H9 (cell line): ENCODE results near the gene TNFRSF11A. TPM values are rescaled to one million over a fixed set of nuclear protein-coding genes. Genes with fewer than 3 reads are reported as not detected.

Experiments used
- DNase-seq: peaks from one replicate; pipeline ENCODE4 v3.0.0-alpha.2; 2017
- H2AFZ ChIP-seq: one replicate; pipeline ENCODE4 v1.6.1; 2013; ENCODE audit warnings: mild to moderate bottlenecking, low read length, control low read depth, moderate library complexity
- H2AK5ac ChIP-seq: 2 replicates; pipeline ENCODE4 v1.6.1; 2013; ENCODE audit warnings: low read length, control low read depth, mixed read lengths; ENCODE audit not compliant: insufficient read length
- H2BK120ac ChIP-seq: one replicate; pipeline ENCODE4 v1.6.1; 2013; ENCODE audit warnings: low read depth, mild to moderate bottlenecking, low read length, control low read depth, inconsistent platforms; ENCODE audit not compliant: poor library complexity, severe bottlenecking
- H2BK12ac ChIP-seq: 2 replicates; pipeline ENCODE4 v1.6.1; 2013; ENCODE audit warnings: low read length, control low read depth, mixed read lengths, low read depth; ENCODE audit not compliant: insufficient read length
- H2BK15ac ChIP-seq: 2 replicates; pipeline ENCODE4 v1.6.1; 2013; ENCODE audit warnings: low read depth, low read length, control low read depth
- H2BK20ac ChIP-seq: one replicate; pipeline ENCODE4 v1.6.1; 2013; ENCODE audit warnings: low read depth, mild to moderate bottlenecking, low read length, control low read depth, inconsistent platforms; ENCODE audit not compliant: poor library complexity, severe bottlenecking
- H2BK5ac ChIP-seq: 2 replicates; pipeline ENCODE4 v1.6.1; 2013; ENCODE audit warnings: low read length, control low read depth, mixed read lengths; ENCODE audit not compliant: insufficient read length
- H3K14ac ChIP-seq: 2 replicates; pipeline ENCODE4 v1.6.1; 2013; ENCODE audit warnings: low read length, control low read depth; ENCODE audit not compliant: insufficient read depth
- H3K18ac ChIP-seq: 2 replicates; pipeline ENCODE4 v1.6.1; 2013; ENCODE audit warnings: low read depth, mild to moderate bottlenecking, mixed read lengths, low read length, control low read depth; ENCODE audit not compliant: insufficient read length
- H3K23ac ChIP-seq: 2 replicates; pipeline ENCODE4 v1.6.1; 2013; ENCODE audit warnings: low read length, control low read depth, mixed read lengths, low read depth; ENCODE audit not compliant: insufficient read length
- H3K23me2 ChIP-seq: 2 replicates; pipeline ENCODE4 v1.6.1; 2013; ENCODE audit warnings: low read depth, mild to moderate bottlenecking, mixed read lengths, low read length, control low read depth; ENCODE audit not compliant: insufficient read length, poor library complexity, severe bottlenecking
- H3K27ac ChIP-seq: 2 replicates; pipeline ENCODE4 v1.5.1; 2013; ENCODE audit warnings: low read length, control low read depth, mixed read lengths, low read depth; ENCODE audit not compliant: insufficient read length
- H3K27me3 ChIP-seq: 2 replicates; pipeline ENCODE4 v1.6.1; 2013; ENCODE audit warnings: low read length, control low read depth, inconsistent platforms; ENCODE audit not compliant: insufficient read depth
- H3K4ac ChIP-seq: 2 replicates; pipeline ENCODE4 v1.6.1; 2013; ENCODE audit warnings: low read depth, mild to moderate bottlenecking, control low read depth, inconsistent platforms, low read length, moderate library complexity
- H3K4me1 ChIP-seq: 2 replicates; pipeline ENCODE4 v1.6.1; 2013; ENCODE audit warnings: low read length, control low read depth, inconsistent platforms; ENCODE audit not compliant: insufficient read depth
- H3K4me2 ChIP-seq: 2 replicates; pipeline ENCODE4 v1.6.1; 2013; ENCODE audit warnings: low read length, control low read depth, mixed read lengths; ENCODE audit not compliant: insufficient read length, insufficient read depth
- H3K56ac ChIP-seq: 2 replicates; pipeline ENCODE4 v1.6.1; 2013; ENCODE audit warnings: low read depth, mild to moderate bottlenecking, mixed read lengths, low read length, control low read depth; ENCODE audit not compliant: insufficient read length
- H3K79me1 ChIP-seq: 2 replicates; pipeline ENCODE4 v1.6.1; 2013; ENCODE audit warnings: low read depth, mild to moderate bottlenecking, moderate library complexity, low read length, control low read depth, inconsistent platforms; ENCODE audit not compliant: insufficient read depth, poor library complexity, severe bottlenecking
- H3K79me2 ChIP-seq: 2 replicates; pipeline ENCODE4 v1.6.1; 2013; ENCODE audit warnings: low read length, control low read depth, inconsistent platforms; ENCODE audit not compliant: insufficient read depth
- H3K9ac ChIP-seq: 2 replicates; pipeline ENCODE4 v1.6.1; 2013; ENCODE audit warnings: low read length, control low read depth, mixed read lengths; ENCODE audit not compliant: insufficient read length; ENCODE audit errors: extremely low read depth
- H3K9me3 ChIP-seq: one replicate; pipeline ENCODE4 v1.6.1; 2013; ENCODE audit warnings: low read depth, low read length, inconsistent platforms; ENCODE audit not compliant: control insufficient read depth
- H3T11ph ChIP-seq: one replicate; pipeline ENCODE4 v1.6.1; 2013; ENCODE audit warnings: mild to moderate bottlenecking, low read length, control low read depth, inconsistent platforms
- H4K20me1 ChIP-seq: one replicate; pipeline ENCODE4 v1.6.1; 2013; ENCODE audit not compliant: control insufficient read depth, insufficient read length, insufficient read depth
- H4K5ac ChIP-seq: 2 replicates; pipeline ENCODE4 v1.6.1; 2013; ENCODE audit warnings: low read depth, mild to moderate bottlenecking, mixed read lengths, low read length, control low read depth; ENCODE audit not compliant: insufficient read length
- H4K8ac ChIP-seq: replicated peaks from 2 replicates; pipeline ENCODE4 v1.6.1; 2013; ENCODE audit warnings: low read length, control low read depth, mixed read lengths, low read depth; ENCODE audit not compliant: insufficient read length
- H4K91ac ChIP-seq: 2 replicates; pipeline ENCODE4 v1.6.1; 2013; ENCODE audit warnings: low read depth, mild to moderate bottlenecking, moderate library complexity, mixed read lengths, low read length, control low read depth; ENCODE audit not compliant: insufficient read length
- H3K27ac Mint-ChIP-seq, 3 experiments: 2 replicates in 2 of 3; 3 replicates in 1 of 3; pipeline ENCODE4 v1.8.0; 2020 to 2021; ENCODE audit warnings: mixed read lengths in 3 of 3, mild to moderate bottlenecking in 1 of 3, moderate library complexity in 1 of 3
- H3K27me3 Mint-ChIP-seq: 2 replicates; pipeline ENCODE4 v1.8.0; 2021; ENCODE audit warnings: low read depth, mild to moderate bottlenecking, moderate library complexity, mixed read lengths
- H3K36me3 Mint-ChIP-seq, 3 experiments: 2 replicates in 2 of 3; 3 replicates in 1 of 3; pipeline ENCODE4 v1.8.0; 2020 to 2021; ENCODE audit warnings: low read depth in 3 of 3, mixed read lengths in 3 of 3; ENCODE audit not compliant: insufficient read depth in 1 of 3
- H3K4me1 Mint-ChIP-seq, 2 experiments: 2 replicates each; pipeline ENCODE4 v1.8.0; 2020; ENCODE audit warnings: mixed read lengths in 2 of 2
- H3K4me3 Mint-ChIP-seq, 2 experiments: 2 replicates in 1 of 2; 3 replicates in 1 of 2; pipeline ENCODE4 v1.8.0; 2020 to 2021; ENCODE audit warnings: mild to moderate bottlenecking in 2 of 2, mixed read lengths in 2 of 2, moderate library complexity in 1 of 2
- H3K9me3 Mint-ChIP-seq, 2 experiments: 2 replicates in 1 of 2; 3 replicates in 1 of 2; pipeline ENCODE4 v1.8.0; 2020; ENCODE audit warnings: mild to moderate bottlenecking in 2 of 2, mixed read lengths in 2 of 2, moderate library complexity in 1 of 2
- CTCF ChIP-seq: fragments of 200-600 bp; sonication (generic); conservative IDR thresholded peaks from 3 replicates; pipeline ENCODE4 v1.8.0; 2021; ENCODE audit warnings: antibody characterized with exemption, mild to moderate bottlenecking
- WGBS: extraction: QIAGEN DNeasy Blood & Tissue Kit; methylation state at CpG from one replicate; pipeline ENCODE4 v1.1.7; 2013; ENCODE audit warnings: missing lambda C conversion rate, low lambda C conversion rate, mixed read lengths; ENCODE audit not compliant: insufficient read length; ENCODE audit errors: extremely low coverage; 5-methylcytosine and 5-hydroxymethylcytosine counted together
- total RNA-seq: library from RNA; stranded (reverse); gene quantifications from 2 replicates; pipeline ENCODE4 v1.2.1, GENCODE V29; 2021

Gene TNFRSF11A
- total RNA-seq, 1 experiment from 2014 or later = 7.8 TPM

GRCh38 chr18:62324181-62324828, 805 bp upstream of the TNFRSF11A start:
- Histone ChIP-seq H4K5ac (no peak overlapping the region), H3K9me3 (no peaks in the 10 kb centered on the region), H2BK15ac (no peak overlapping the region), H3K27ac (no peak overlapping the region), H4K20me1 (no peaks in the 10 kb centered on the region), H3K27me3 (peaks cover 10% of the 10 kb centered on the region; the same call in 1 of the 2 replicates), H3K4me2 (peak overlapping the region; percentile 67), H3K79me2 (no peaks in the 10 kb centered on the region), H4K8ac (no peak overlapping the region), H3K4me1 (peaks cover 8% of the 10 kb centered on the region; the same call in 1 of the 2 replicates), H3T11ph (no peak overlapping the region), H2BK20ac (no peak overlapping the region), H3K4ac (no peak overlapping the region), H2BK5ac (no peak overlapping the region), H3K9ac (no peak overlapping the region), H3K23ac (no peak overlapping the region), H3K23me2 (peaks cover 20% of the 10 kb centered on the region), H3K18ac (no peak overlapping the region), H3K56ac (no peak overlapping the region), H3K14ac (no peak overlapping the region; the same call in 1 of the 2 replicates), H2BK12ac (no peak overlapping the region), H3K79me1 (no peaks in the 10 kb centered on the region), H4K91ac (no peak overlapping the region), H2AK5ac (no peak overlapping the region), H2BK120ac (no peak overlapping the region), H2AFZ (no peak overlapping the region)
- Mint-ChIP-seq H3K4me1 (peaks cover 51 to 64% of the 10 kb centered on the region in 2 experiments), H3K27ac (peak overlapping the region; percentile 49 to 95 (median 92); a peak in 6 of 7 replicates), H3K9me3 (peaks cover 0 to 3% of the 10 kb centered on the region in 2 experiments; a peak in 1 of 5 replicates), H3K27me3 (peaks cover 75% of the 10 kb centered on the region), H3K4me3 (peak overlapping the region; percentile 67 to 82), H3K36me3 (no peaks in the 10 kb centered on the region; a peak in 1 of 7 replicates)
- WGBS = no CpG with 5 or more reads among the region's 12 CpGs
- DNase-seq = no peak
- no peak for TF ChIP-seq CTCF
